H9 (cell line): ENCODE data around the gene GOLT1A. TPM values are rescaled to one million over a fixed set of nuclear protein-coding genes. Genes with fewer than 3 reads are reported as not detected.

Source experiments
- DNase-seq: peaks from one replicate; pipeline ENCODE4 v3.0.0-alpha.2; 2017
- H2AFZ ChIP-seq: one replicate; pipeline ENCODE4 v1.6.1; 2013; ENCODE audit warnings: mild to moderate bottlenecking, low read length, control low read depth, moderate library complexity
- H2AK5ac ChIP-seq: 2 replicates; pipeline ENCODE4 v1.6.1; 2013; ENCODE audit warnings: low read length, control low read depth, mixed read lengths; ENCODE audit not compliant: insufficient read length
- H2BK120ac ChIP-seq: one replicate; pipeline ENCODE4 v1.6.1; 2013; ENCODE audit warnings: low read depth, mild to moderate bottlenecking, low read length, control low read depth, inconsistent platforms; ENCODE audit not compliant: poor library complexity, severe bottlenecking
- H2BK12ac ChIP-seq: 2 replicates; pipeline ENCODE4 v1.6.1; 2013; ENCODE audit warnings: low read length, control low read depth, mixed read lengths, low read depth; ENCODE audit not compliant: insufficient read length
- H2BK15ac ChIP-seq: 2 replicates; pipeline ENCODE4 v1.6.1; 2013; ENCODE audit warnings: low read depth, low read length, control low read depth
- H2BK20ac ChIP-seq: one replicate; pipeline ENCODE4 v1.6.1; 2013; ENCODE audit warnings: low read depth, mild to moderate bottlenecking, low read length, control low read depth, inconsistent platforms; ENCODE audit not compliant: poor library complexity, severe bottlenecking
- H2BK5ac ChIP-seq: 2 replicates; pipeline ENCODE4 v1.6.1; 2013; ENCODE audit warnings: low read length, control low read depth, mixed read lengths; ENCODE audit not compliant: insufficient read length
- H3K14ac ChIP-seq: 2 replicates; pipeline ENCODE4 v1.6.1; 2013; ENCODE audit warnings: low read length, control low read depth; ENCODE audit not compliant: insufficient read depth
- H3K18ac ChIP-seq: 2 replicates; pipeline ENCODE4 v1.6.1; 2013; ENCODE audit warnings: low read depth, mild to moderate bottlenecking, mixed read lengths, low read length, control low read depth; ENCODE audit not compliant: insufficient read length
- H3K23ac ChIP-seq: 2 replicates; pipeline ENCODE4 v1.6.1; 2013; ENCODE audit warnings: low read length, control low read depth, mixed read lengths, low read depth; ENCODE audit not compliant: insufficient read length
- H3K23me2 ChIP-seq: 2 replicates; pipeline ENCODE4 v1.6.1; 2013; ENCODE audit warnings: low read depth, mild to moderate bottlenecking, mixed read lengths, low read length, control low read depth; ENCODE audit not compliant: insufficient read length, poor library complexity, severe bottlenecking
- H3K27ac ChIP-seq: 2 replicates; pipeline ENCODE4 v1.5.1; 2013; ENCODE audit warnings: low read length, control low read depth, mixed read lengths, low read depth; ENCODE audit not compliant: insufficient read length
- H3K27me3 ChIP-seq: 2 replicates; pipeline ENCODE4 v1.6.1; 2013; ENCODE audit warnings: low read length, control low read depth, inconsistent platforms; ENCODE audit not compliant: insufficient read depth
- H3K4ac ChIP-seq: 2 replicates; pipeline ENCODE4 v1.6.1; 2013; ENCODE audit warnings: low read depth, mild to moderate bottlenecking, control low read depth, inconsistent platforms, low read length, moderate library complexity
- H3K4me1 ChIP-seq: 2 replicates; pipeline ENCODE4 v1.6.1; 2013; ENCODE audit warnings: low read length, control low read depth, inconsistent platforms; ENCODE audit not compliant: insufficient read depth
- H3K4me2 ChIP-seq: 2 replicates; pipeline ENCODE4 v1.6.1; 2013; ENCODE audit warnings: low read length, control low read depth, mixed read lengths; ENCODE audit not compliant: insufficient read length, insufficient read depth
- H3K56ac ChIP-seq: 2 replicates; pipeline ENCODE4 v1.6.1; 2013; ENCODE audit warnings: low read depth, mild to moderate bottlenecking, mixed read lengths, low read length, control low read depth; ENCODE audit not compliant: insufficient read length
- H3K79me1 ChIP-seq: 2 replicates; pipeline ENCODE4 v1.6.1; 2013; ENCODE audit warnings: low read depth, mild to moderate bottlenecking, moderate library complexity, low read length, control low read depth, inconsistent platforms; ENCODE audit not compliant: insufficient read depth, poor library complexity, severe bottlenecking
- H3K79me2 ChIP-seq: 2 replicates; pipeline ENCODE4 v1.6.1; 2013; ENCODE audit warnings: low read length, control low read depth, inconsistent platforms; ENCODE audit not compliant: insufficient read depth
- H3K9ac ChIP-seq: 2 replicates; pipeline ENCODE4 v1.6.1; 2013; ENCODE audit warnings: low read length, control low read depth, mixed read lengths; ENCODE audit not compliant: insufficient read length; ENCODE audit errors: extremely low read depth
- H3K9me3 ChIP-seq: one replicate; pipeline ENCODE4 v1.6.1; 2013; ENCODE audit warnings: low read depth, low read length, inconsistent platforms; ENCODE audit not compliant: control insufficient read depth
- H3T11ph ChIP-seq: one replicate; pipeline ENCODE4 v1.6.1; 2013; ENCODE audit warnings: mild to moderate bottlenecking, low read length, control low read depth, inconsistent platforms
- H4K20me1 ChIP-seq: one replicate; pipeline ENCODE4 v1.6.1; 2013; ENCODE audit not compliant: control insufficient read depth, insufficient read length, insufficient read depth
- H4K5ac ChIP-seq: 2 replicates; pipeline ENCODE4 v1.6.1; 2013; ENCODE audit warnings: low read depth, mild to moderate bottlenecking, mixed read lengths, low read length, control low read depth; ENCODE audit not compliant: insufficient read length
- H4K8ac ChIP-seq: replicated peaks from 2 replicates; pipeline ENCODE4 v1.6.1; 2013; ENCODE audit warnings: low read length, control low read depth, mixed read lengths, low read depth; ENCODE audit not compliant: insufficient read length
- H4K91ac ChIP-seq: 2 replicates; pipeline ENCODE4 v1.6.1; 2013; ENCODE audit warnings: low read depth, mild to moderate bottlenecking, moderate library complexity, mixed read lengths, low read length, control low read depth; ENCODE audit not compliant: insufficient read length
- H3K27ac Mint-ChIP-seq, 3 experiments: 2 replicates in 2 of 3; 3 replicates in 1 of 3; pipeline ENCODE4 v1.8.0; 2020 to 2021; ENCODE audit warnings: mixed read lengths in 3 of 3, mild to moderate bottlenecking in 1 of 3, moderate library complexity in 1 of 3
- H3K27me3 Mint-ChIP-seq: 2 replicates; pipeline ENCODE4 v1.8.0; 2021; ENCODE audit warnings: low read depth, mild to moderate bottlenecking, moderate library complexity, mixed read lengths
- H3K36me3 Mint-ChIP-seq, 3 experiments: 2 replicates in 2 of 3; 3 replicates in 1 of 3; pipeline ENCODE4 v1.8.0; 2020 to 2021; ENCODE audit warnings: low read depth in 3 of 3, mixed read lengths in 3 of 3; ENCODE audit not compliant: insufficient read depth in 1 of 3
- H3K4me1 Mint-ChIP-seq, 2 experiments: 2 replicates each; pipeline ENCODE4 v1.8.0; 2020; ENCODE audit warnings: mixed read lengths in 2 of 2
- H3K4me3 Mint-ChIP-seq, 2 experiments: 2 replicates in 1 of 2; 3 replicates in 1 of 2; pipeline ENCODE4 v1.8.0; 2020 to 2021; ENCODE audit warnings: mild to moderate bottlenecking in 2 of 2, mixed read lengths in 2 of 2, moderate library complexity in 1 of 2
- H3K9me3 Mint-ChIP-seq, 2 experiments: 2 replicates in 1 of 2; 3 replicates in 1 of 2; pipeline ENCODE4 v1.8.0; 2020; ENCODE audit warnings: mild to moderate bottlenecking in 2 of 2, mixed read lengths in 2 of 2, moderate library complexity in 1 of 2
- WGBS: extraction: QIAGEN DNeasy Blood & Tissue Kit; methylation state at CpG from one replicate; pipeline ENCODE4 v1.1.7; 2013; ENCODE audit warnings: missing lambda C conversion rate, low lambda C conversion rate, mixed read lengths; ENCODE audit not compliant: insufficient read length; ENCODE audit errors: extremely low coverage; 5-methylcytosine and 5-hydroxymethylcytosine counted together
- total RNA-seq: library from RNA; stranded (reverse); gene quantifications from 2 replicates; pipeline ENCODE4 v1.2.1, GENCODE V29; 2021
- TF ChIP-seq, protein P1 (sequence below): fragments of 200-600 bp; sonication (generic); conservative IDR thresholded peaks from 3 replicates; pipeline ENCODE4 v1.8.0; 2021; ENCODE audit warnings: antibody characterized with exemption, mild to moderate bottlenecking

Gene GOLT1A
- total RNA-seq, 1 experiment from 2014 or later = 4.2 TPM

DNA sequence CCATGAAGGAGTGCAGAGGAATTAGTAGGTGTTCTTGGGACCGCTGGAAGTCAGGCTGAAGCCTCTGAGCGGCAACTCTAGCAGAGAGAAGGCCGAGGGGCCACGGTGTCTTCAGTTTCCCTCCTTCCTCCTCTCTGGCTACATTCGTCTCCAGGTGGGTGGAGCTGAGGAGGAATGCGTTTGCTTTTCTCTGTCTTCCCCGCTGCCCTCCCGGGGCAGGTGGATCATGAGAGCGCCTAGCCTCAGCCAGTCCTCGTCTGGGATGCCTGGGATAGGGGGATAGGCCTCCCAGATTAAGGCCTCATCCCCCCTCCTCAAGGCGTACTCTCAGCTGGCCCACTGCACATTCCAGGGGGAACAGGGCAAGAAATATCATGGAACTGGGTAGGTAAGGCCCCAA is 7.5 kb upstream of the GOLT1A start:
- Mint-ChIP-seq H3K4me3 (no peak overlapping the region), H3K4me1 (peaks cover 3 to 11% of the 10 kb centered on the region in 2 experiments; a peak in 1 of 4 replicates), H3K27me3 (peaks cover 6% of the 10 kb centered on the region), H3K9me3 (no peaks in the 10 kb centered on the region), H3K36me3 (no peaks in the 10 kb centered on the region; a peak in 1 of 7 replicates), H3K27ac (no peak overlapping the region; a peak in 1 of 7 replicates)
- no peak overlapping the region for H2BK120ac ChIP-seq
- H2AFZ ChIP-seq = no peak overlapping the region
- DNase-seq = no peak
- H2AK5ac ChIP-seq = no peak overlapping the region
- H3K56ac ChIP-seq = no peak overlapping the region
- H4K20me1 ChIP-seq = no peaks in the 10 kb centered on the region
- no peaks in the 10 kb centered on the region for H3K27me3 ChIP-seq
- H3T11ph ChIP-seq = no peak overlapping the region
- H2BK20ac ChIP-seq = no peak overlapping the region
- no peak overlapping the region for H2BK12ac ChIP-seq
- H3K4ac ChIP-seq = no peak overlapping the region
- no peaks in the 10 kb centered on the region for H3K79me1 ChIP-seq
- H4K91ac ChIP-seq = no peak overlapping the region
- H4K5ac ChIP-seq = no peak overlapping the region
- H3K9ac ChIP-seq = no peak overlapping the region
- TF ChIP-seq, protein P1, sequence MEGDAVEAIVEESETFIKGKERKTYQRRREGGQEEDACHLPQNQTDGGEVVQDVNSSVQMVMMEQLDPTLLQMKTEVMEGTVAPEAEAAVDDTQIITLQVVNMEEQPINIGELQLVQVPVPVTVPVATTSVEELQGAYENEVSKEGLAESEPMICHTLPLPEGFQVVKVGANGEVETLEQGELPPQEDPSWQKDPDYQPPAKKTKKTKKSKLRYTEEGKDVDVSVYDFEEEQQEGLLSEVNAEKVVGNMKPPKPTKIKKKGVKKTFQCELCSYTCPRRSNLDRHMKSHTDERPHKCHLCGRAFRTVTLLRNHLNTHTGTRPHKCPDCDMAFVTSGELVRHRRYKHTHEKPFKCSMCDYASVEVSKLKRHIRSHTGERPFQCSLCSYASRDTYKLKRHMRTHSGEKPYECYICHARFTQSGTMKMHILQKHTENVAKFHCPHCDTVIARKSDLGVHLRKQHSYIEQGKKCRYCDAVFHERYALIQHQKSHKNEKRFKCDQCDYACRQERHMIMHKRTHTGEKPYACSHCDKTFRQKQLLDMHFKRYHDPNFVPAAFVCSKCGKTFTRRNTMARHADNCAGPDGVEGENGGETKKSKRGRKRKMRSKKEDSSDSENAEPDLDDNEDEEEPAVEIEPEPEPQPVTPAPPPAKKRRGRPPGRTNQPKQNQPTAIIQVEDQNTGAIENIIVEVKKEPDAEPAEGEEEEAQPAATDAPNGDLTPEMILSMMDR = no peak
- H3K27ac ChIP-seq = no peak overlapping the region
- no CpG with 5 or more reads among the region's 11 CpGs for WGBS
- H3K9me3 ChIP-seq = no peaks in the 10 kb centered on the region
- H3K79me2 ChIP-seq = no peaks in the 10 kb centered on the region
- no peak overlapping the region for H3K18ac ChIP-seq
- H3K23ac ChIP-seq = no peak overlapping the region
- H3K4me2 ChIP-seq = no peak overlapping the region
- no peaks in the 10 kb centered on the region for H3K4me1 ChIP-seq
- H2BK5ac ChIP-seq = no peak overlapping the region
- no peak overlapping the region for H3K14ac ChIP-seq
- no peaks in the 10 kb centered on the region for H3K23me2 ChIP-seq
- no peak overlapping the region for H2BK15ac ChIP-seq
- no peak overlapping the region for H4K8ac ChIP-seq
